Transverse colon (tissue), 4 donors: ENCODE data around the gene ZBTB4. TPM values are rescaled to one million over a fixed set of nuclear protein-coding genes. Genes with fewer than 3 reads are reported as not detected.

ENCODE experiments used
- DNase-seq: peaks from one replicate; pipeline ENCODE4 v3.0.0-alpha.2; 2019
- H3K27ac ChIP-seq, 4 donors: fragments of 200-600 bp; sonication (generic); 2 replicates each; pipeline ENCODE4 v1.5.1; 2016 to 2018; ENCODE audit warnings: inconsistent platforms in 4 of 4
- H3K27me3 ChIP-seq: fragments of 200-600 bp; sonication (generic); 2 replicates; pipeline ENCODE4 v1.5.1; 2017; ENCODE audit warnings: inconsistent platforms
- H3K36me3 ChIP-seq, 4 donors: fragments of 200-600 bp; sonication (generic); 2 replicates each; pipeline ENCODE4 v1.5.1; 2017 to 2019; ENCODE audit warnings: inconsistent platforms in 4 of 4
- H3K4me1 ChIP-seq, 4 donors: fragments of 200-600 bp; sonication (generic); 2 replicates each; pipeline ENCODE4 v1.5.1; 2017 to 2020; ENCODE audit warnings: inconsistent platforms in 4 of 4
- H3K4me3 ChIP-seq, 4 donors: fragments of 200-600 bp; sonication (generic); 1 replicate in 1 of 4; 2 replicates in 3 of 4; pipeline versions ENCODE4 v1.5.1 to v1.6.1; 2017 to 2019; ENCODE audit warnings: inconsistent platforms in 4 of 4
- H3K9me3 ChIP-seq, 2 donors: fragments of 200-600 bp; sonication (generic); 2 replicates each; pipeline ENCODE4 v1.5.1; 2017 to 2019; ENCODE audit warnings: inconsistent platforms in 2 of 2
- CTCF ChIP-seq, 5 experiments: fragments of 200-600 bp in 3 of 5; fragments of 450-650 bp in 2 of 5; sonication (generic) in 3 of 5; IDR thresholded peaks; 1 replicate in 2 of 5; 2 replicates in 3 of 5; pipeline ENCODE4 v1.5.1; 2016 to 2017; ENCODE audit warnings: antibody characterized with exemption in 5 of 5, inconsistent platforms in 3 of 5, mild to moderate bottlenecking in 2 of 5, moderate library complexity in 1 of 5
- EP300 ChIP-seq: sonication (generic); formaldehyde crosslinking; IDR thresholded peaks from one replicate; pipeline ENCODE4 v1.6.1; 2017; ENCODE audit warnings: antibody characterized with exemption, low read depth
- POLR2A ChIP-seq: fragments of 450-650 bp; IDR thresholded peaks from one replicate; pipeline ENCODE4 v1.6.1; 2016; ENCODE audit warnings: antibody characterized with exemption, mild to moderate bottlenecking, moderate library complexity
- POLR2AphosphoS5 ChIP-seq, 3 donors: sonication (generic); formaldehyde crosslinking; IDR thresholded peaks; one replicate each; pipeline ENCODE4 v1.6.1; 2016; ENCODE audit warnings: antibody characterized with exemption in 3 of 3
- WGBS, 2 donors: methylation state at CpG; one replicate each; pipeline ENCODE4 v1.1.5; 2018; ENCODE audit warnings: low coverage in 1 of 2; 5-methylcytosine and 5-hydroxymethylcytosine counted together
- in situ Hi-C, 4 donors: fragments of 200-750 bp; cut with MboI; loops; one replicate each; pipeline versions ENCODE4 v1.15.0 to v1.15.1; 2017; ENCODE audit warnings: low sequenced_read_pairs in 3 of 4, low pct_ligation_motif_present in 1 of 4, low pct_unique_long_range_greater_than_20kb in 1 of 4
- intact Hi-C: fragments of 100-400 bp; cut with DNase I; formaldehyde crosslinking; loops from one replicate; pipeline ENCODE4 v1.15.1; 2023; ENCODE audit warnings: low total_unique reads
- total RNA-seq, 4 donors: library from RNA; depleted of rRNA; stranded (reverse); fragments of >200 nt; gene quantifications; one replicate each; pipeline ENCODE4 v1.1.0, GENCODE V29; 2016

Gene ZBTB4
- total RNA-seq, 4 donors from 2014 or later = 18.3 to 48.6 (median 23.2) TPM

GRCh38 chr17:7468804-7469389 lies 10.5 kb downstream of the ZBTB4 start:
- no peaks in the 10 kb centered on the region for H3K36me3 ChIP-seq
- intact Hi-C loops (no loop called here), in situ Hi-C loops (no loop called here)
- peaks cover 0 to 22% (median 9%) of the 10 kb centered on the region in 4 donors for H3K4me1 ChIP-seq
- H3K27me3 ChIP-seq = no peaks in the 10 kb centered on the region
- no peak for TF ChIP-seq CTCF (IDR thresholded peaks at IDR 0.05)
- no peak for TF ChIP-seq POLR2AphosphoS5 (IDR thresholded peaks at IDR 0.05)
- TF ChIP-seq POLR2A = no peak
- no peak for TF ChIP-seq EP300
- H3K27ac ChIP-seq = no peak overlapping the region
- WGBS, 2 donors = 83% methylated on average over 12 of the region's 12 CpGs; no CpG with 5 or more reads in 1 of the 2 donors
- no peak overlapping the region for H3K4me3 ChIP-seq
- no peak for DNase-seq
- no peaks in the 10 kb centered on the region for H3K9me3 ChIP-seq

- Histone ChIP-seq H3K27me3 (no peaks in the 10 kb centered on the region), H3K27ac (no peak overlapping the region), H3K4me1 (peaks cover 0 to 22% (median 9%) of the 10 kb centered on the region in 4 donors), H3K36me3 (no peaks in the 10 kb centered on the region), H3K9me3 (no peaks in the 10 kb centered on the region), H3K4me3 (no peak overlapping the region)
- TF ChIP-seq CTCF (IDR thresholded peaks at IDR 0.05) (no peak), POLR2A (no peak), POLR2AphosphoS5 (IDR thresholded peaks at IDR 0.05) (no peak), EP300 (no peak)
- intact Hi-C loops (no loop called here), in situ Hi-C loops (no loop called here)
- DNase-seq = no peak
- 94% methylated on average over 11 of the region's 11 CpGs; no CpG with 5 or more reads in 1 of the 2 donors for WGBS, 2 donors
Measured at GRCh38 chr17:7468290-7468689, 11.1 kb downstream of the ZBTB4 start.

- no peaks in the 10 kb centered on the region for H3K36me3 ChIP-seq
- TF ChIP-seq POLR2A = no peak
- no peak for TF ChIP-seq EP300
- no peak for TF ChIP-seq CTCF (IDR thresholded peaks at IDR 0.05)
- TF ChIP-seq POLR2AphosphoS5 (IDR thresholded peaks at IDR 0.05) = no peak
Measured at GRCh38 chr17:7467498-7467897, 11.9 kb downstream of the ZBTB4 start.

GRCh38 chr17:7466639-7467341 lies 12.6 kb downstream of the ZBTB4 start:
- H3K27me3 ChIP-seq = no peaks in the 10 kb centered on the region
- H3K9me3 ChIP-seq = no peaks in the 10 kb centered on the region
- intact Hi-C loops = no loop called here
- peak; percentile 45 for DNase-seq
- WGBS, 2 donors = 81% methylated on average over 16 of the region's 16 CpGs; no CpG with 5 or more reads in 1 of the 2 donors
- H3K4me3 ChIP-seq = no peak overlapping the region
- H3K27ac ChIP-seq = peak overlapping the region; percentile 44 to 54 (median 49)
- TF ChIP-seq POLR2A = no peak
- no peak for TF ChIP-seq POLR2AphosphoS5 (IDR thresholded peaks at IDR 0.05)
- TF ChIP-seq CTCF (IDR thresholded peaks at IDR 0.05) = no peak
- no peak for TF ChIP-seq EP300
- H3K4me1 ChIP-seq = peaks cover 0 to 17% (median 9%) of the 10 kb centered on the region in 4 donors
- in situ Hi-C loops = no loop called here
- H3K36me3 ChIP-seq = no peaks in the 10 kb centered on the region

More at GRCh38 chr17:7467498-7467897, 11.9 kb downstream of the ZBTB4 start:
- no peaks in the 10 kb centered on the region for H3K9me3 ChIP-seq
- no peak overlapping the region for H3K4me3 ChIP-seq
- intact Hi-C loops = no loop called here
- DNase-seq = no peak
- whole genome bisulfite sequencing, 2 donors = 96% methylated on average over 3 of the region's 3 CpGs; no CpG with 5 or more reads in 1 of the 2 donors
- H3K27ac ChIP-seq = peak overlapping the region; percentile 44 to 54 (median 49)
- H3K27me3 ChIP-seq = no peaks in the 10 kb centered on the region
- in situ Hi-C loops = no loop called here
- peaks cover 0 to 22% (median 9%) of the 10 kb centered on the region in 4 donors for H3K4me1 ChIP-seq
